HUES64 (cell line): ENCODE measurements around the gene WWC2.

Source experiments
- H3K27ac ChIP-seq: 2 replicates; pipeline ENCODE4 v1.7.0; 2013; ENCODE audit warnings: low read depth, low read length, inconsistent platforms
- H3K27me3 ChIP-seq: 2 replicates; pipeline ENCODE4 v1.6.1; 2013; ENCODE audit warnings: mild to moderate bottlenecking, low read length; ENCODE audit not compliant: insufficient read depth
- H3K36me3 ChIP-seq: 2 replicates; pipeline ENCODE4 v1.6.1; 2013; ENCODE audit warnings: mild to moderate bottlenecking, low read length; ENCODE audit not compliant: insufficient read depth
- H3K4me1 ChIP-seq: 2 replicates; pipeline ENCODE4 v1.6.1; 2013; ENCODE audit warnings: mild to moderate bottlenecking, low read length, moderate library complexity; ENCODE audit not compliant: insufficient read depth
- H3K4me3 ChIP-seq: 2 replicates; pipeline ENCODE4 v1.5.1; 2013; ENCODE audit warnings: mild to moderate bottlenecking, low read length, moderate library complexity
- H3K9ac ChIP-seq: 2 replicates; pipeline ENCODE4 v1.6.1; 2013; ENCODE audit warnings: mild to moderate bottlenecking, low read depth, low read length
- H3K9me3 ChIP-seq: 2 replicates; pipeline ENCODE4 v1.6.1; 2013; ENCODE audit warnings: low read depth, low read length; ENCODE audit not compliant: insufficient read depth
- WGBS: fragments of 150-250, 120-280 bp; methylation state at CpG from one replicate; pipeline ENCODE4 v1.1.7; 2013; ENCODE audit warnings: missing lambda C conversion rate; 5-methylcytosine and 5-hydroxymethylcytosine counted together

Gene WWC2

GRCh38 chr4:183355405-183355804 lies 256.3 kb downstream of the WWC2 start:
- WGBS: 95% methylated on average over 4 of the region's 4 CpGs
- Histone ChIP-seq H3K9me3 (no peaks in the 10 kb centered on the region), H3K4me1 (no peaks in the 10 kb centered on the region), H3K36me3 (no peaks in the 10 kb centered on the region), H3K4me3 (no peak overlapping the region), H3K9ac (no peak overlapping the region), H3K27me3 (no peaks in the 10 kb centered on the region), H3K27ac (no peak overlapping the region)

GRCh38 chr4:183356173-183356830 lies 257.2 kb downstream of the WWC2 start:
- Histone ChIP-seq H3K9me3 (no peaks in the 10 kb centered on the region), H3K4me1 (no peaks in the 10 kb centered on the region), H3K9ac (no peak overlapping the region), H3K36me3 (no peaks in the 10 kb centered on the region), H3K4me3 (no peak overlapping the region), H3K27me3 (no peaks in the 10 kb centered on the region), H3K27ac (no peak overlapping the region)
- 92% methylated on average over 20 of the region's 20 CpGs for WGBS

- Histone ChIP-seq H3K27me3 (no peaks in the 10 kb centered on the region), H3K4me1 (no peaks in the 10 kb centered on the region), H3K36me3 (no peaks in the 10 kb centered on the region), H3K4me3 (no peak overlapping the region), H3K27ac (no peak overlapping the region), H3K9ac (no peak overlapping the region), H3K9me3 (no peaks in the 10 kb centered on the region)
- WGBS: 92% methylated on average over 20 of the region's 20 CpGs
Measured at GRCh38 chr4:183356931-183357675, 258.0 kb downstream of the WWC2 start.

GRCh38 chr4:183358215-183358755 lies 259.2 kb downstream of the WWC2 start:
- Histone ChIP-seq H3K4me3 (no peak overlapping the region), H3K27ac (no peak overlapping the region), H3K36me3 (no peaks in the 10 kb centered on the region), H3K4me1 (no peaks in the 10 kb centered on the region), H3K9me3 (no peaks in the 10 kb centered on the region), H3K9ac (no peak overlapping the region), H3K27me3 (no peaks in the 10 kb centered on the region)
- 88% methylated on average over 13 of the region's 13 CpGs for WGBS

GRCh38 chr4:183360161-183360919 lies 261.3 kb downstream of the WWC2 start:
- Histone ChIP-seq H3K9me3 (no peaks in the 10 kb centered on the region), H3K4me1 (no peaks in the 10 kb centered on the region), H3K9ac (no peak overlapping the region), H3K27me3 (no peaks in the 10 kb centered on the region), H3K4me3 (no peak overlapping the region), H3K27ac (no peak overlapping the region), H3K36me3 (no peaks in the 10 kb centered on the region)
- 82% methylated on average over 11 of the region's 11 CpGs for WGBS

GRCh38 chr4:183362036-183362435 lies 263.0 kb downstream of the WWC2 start:
- Histone ChIP-seq H3K4me1 (no peaks in the 10 kb centered on the region), H3K36me3 (no peaks in the 10 kb centered on the region), H3K27me3 (no peaks in the 10 kb centered on the region), H3K27ac (no peak overlapping the region), H3K9me3 (no peaks in the 10 kb centered on the region), H3K9ac (no peak overlapping the region), H3K4me3 (no peak overlapping the region)
- 97% methylated on average over 4 of the region's 4 CpGs for WGBS

GRCh38 chr4:183362916-183363542 lies 264.0 kb downstream of the WWC2 start:
- H3K27me3 ChIP-seq: no peaks in the 10 kb centered on the region
- H3K9ac ChIP-seq: no peak overlapping the region
- H3K36me3 ChIP-seq: no peaks in the 10 kb centered on the region
- no peaks in the 10 kb centered on the region for H3K4me1 ChIP-seq
- H3K4me3 ChIP-seq: no peak overlapping the region
- H3K27ac ChIP-seq: no peak overlapping the region
- 77% methylated on average over 15 of the region's 15 CpGs for WGBS
- no peaks in the 10 kb centered on the region for H3K9me3 ChIP-seq

- Histone ChIP-seq H3K4me3 (no peak overlapping the region), H3K27ac (no peak overlapping the region), H3K9me3 (no peaks in the 10 kb centered on the region), H3K4me1 (no peaks in the 10 kb centered on the region), H3K36me3 (no peaks in the 10 kb centered on the region), H3K27me3 (no peaks in the 10 kb centered on the region), H3K9ac (no peak overlapping the region)
- 79% methylated on average over 10 of the region's 10 CpGs for WGBS
Measured at GRCh38 chr4:183364025-183364424, 265.0 kb downstream of the WWC2 start.

GRCh38 chr4:183366206-183366835 lies 267.3 kb downstream of the WWC2 start:
- no peaks in the 10 kb centered on the region for H3K9me3 ChIP-seq
- H3K9ac ChIP-seq: no peak overlapping the region
- H3K27ac ChIP-seq: no peak overlapping the region
- no peaks in the 10 kb centered on the region for H3K36me3 ChIP-seq
- WGBS: 85% methylated on average over 16 of the region's 16 CpGs
- no peaks in the 10 kb centered on the region for H3K4me1 ChIP-seq
- no peaks in the 10 kb centered on the region for H3K27me3 ChIP-seq
- H3K4me3 ChIP-seq: no peak overlapping the region

- Histone ChIP-seq H3K4me3 (no peak overlapping the region), H3K9me3 (peaks cover 7% of the 10 kb centered on the region; the same call in 1 of the 2 replicates), H3K9ac (no peak overlapping the region), H3K4me1 (no peaks in the 10 kb centered on the region), H3K36me3 (no peaks in the 10 kb centered on the region), H3K27ac (no peak overlapping the region), H3K27me3 (no peaks in the 10 kb centered on the region)
- 78% methylated on average over 8 of the region's 8 CpGs for WGBS
Measured at GRCh38 chr4:183369073-183369472, 270.0 kb downstream of the WWC2 start.
